Measurements from ENCODE around the gene OXCT2.
"Not testable (repeated sequence)": the region's sequence is repeated elsewhere in the genome, so short reads cannot be mapped to it uniquely, and the experiment has no call there.

OXCT2 gene

DNA sequence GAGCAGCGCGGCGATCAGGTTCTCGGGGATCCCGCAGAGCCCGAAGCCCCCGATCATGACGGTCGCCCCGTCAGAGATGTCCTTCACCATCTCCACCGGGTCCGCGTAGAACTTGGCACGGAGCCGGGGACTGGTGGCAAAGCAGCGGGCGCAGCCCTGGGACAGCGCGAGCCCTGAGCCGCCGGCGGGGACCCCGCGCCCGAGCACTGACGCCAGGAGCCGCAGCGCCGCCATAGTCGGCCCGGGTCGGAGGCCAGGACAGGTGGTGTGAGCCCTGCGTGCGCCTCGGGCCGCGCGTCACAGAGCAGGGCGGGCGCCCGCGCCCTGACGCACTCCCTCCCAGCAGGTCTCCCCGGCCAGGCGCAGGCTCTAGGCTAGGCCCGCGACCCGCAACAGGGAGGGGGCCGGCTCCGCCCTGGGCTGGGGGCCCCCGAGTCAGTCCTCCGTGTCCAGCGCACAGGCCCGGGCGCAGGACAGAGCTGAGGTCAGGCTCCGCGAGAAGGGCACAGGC lies at the start of gene OXCT2:
TSS of gene OXCT2 (minus strand) at position 327 of the 511 bp plus-strand sequence. CDS start at position 234, 93 bp downstream.
- not testable (repeated sequence) for H2AFZ ChIP-seq (ENCODE audit: low read depth, low read length); H3K9ac ChIP-seq (ENCODE audit: low read length); H3K9me3 ChIP-seq (ENCODE audit: insufficient read depth, low read length); H3K36me3 ChIP-seq (replicated peaks; ENCODE audit: low read depth, low read length); H3K27me3 ChIP-seq (ENCODE audit: low read depth, low read length); H3K4me2 ChIP-seq (ENCODE audit: low read length); H3K4me1 ChIP-seq (ENCODE audit: low read length); H3K79me2 ChIP-seq (ENCODE audit: low read length); H4K20me1 ChIP-seq (ENCODE audit: insufficient read depth, low read length); H3K27ac ChIP-seq (ENCODE audit: low read length); H3K4me3 ChIP-seq (ENCODE audit: low read length)

GRCh38 chr1:39819091-39819812 lies 48.1 kb upstream of the OXCT2 start:
- Histone ChIP-seq H3K27me3 (ENCODE audit: low read depth, low read length) (no peaks in the 10 kb centered on the region), H3K9ac (ENCODE audit: low read length) (no peak overlapping the region), H3K36me3 (replicated peaks; ENCODE audit: low read depth, low read length) (no peaks in the 10 kb centered on the region), H3K4me3 (ENCODE audit: low read length) (no peak overlapping the region), H2AFZ (ENCODE audit: low read depth, low read length) (no peak overlapping the region), H4K20me1 (ENCODE audit: insufficient read depth, low read length) (no peaks in the 10 kb centered on the region), H3K4me2 (ENCODE audit: low read length) (no peak overlapping the region), H3K79me2 (ENCODE audit: low read length) (no peaks in the 10 kb centered on the region), H3K27ac (ENCODE audit: low read length) (no peak overlapping the region), H3K9me3 (ENCODE audit: insufficient read depth, low read length) (no peaks in the 10 kb centered on the region), H3K4me1 (ENCODE audit: low read length) (peaks cover 15% of the 10 kb centered on the region)
- TF ChIP-seq, protein P1, sequence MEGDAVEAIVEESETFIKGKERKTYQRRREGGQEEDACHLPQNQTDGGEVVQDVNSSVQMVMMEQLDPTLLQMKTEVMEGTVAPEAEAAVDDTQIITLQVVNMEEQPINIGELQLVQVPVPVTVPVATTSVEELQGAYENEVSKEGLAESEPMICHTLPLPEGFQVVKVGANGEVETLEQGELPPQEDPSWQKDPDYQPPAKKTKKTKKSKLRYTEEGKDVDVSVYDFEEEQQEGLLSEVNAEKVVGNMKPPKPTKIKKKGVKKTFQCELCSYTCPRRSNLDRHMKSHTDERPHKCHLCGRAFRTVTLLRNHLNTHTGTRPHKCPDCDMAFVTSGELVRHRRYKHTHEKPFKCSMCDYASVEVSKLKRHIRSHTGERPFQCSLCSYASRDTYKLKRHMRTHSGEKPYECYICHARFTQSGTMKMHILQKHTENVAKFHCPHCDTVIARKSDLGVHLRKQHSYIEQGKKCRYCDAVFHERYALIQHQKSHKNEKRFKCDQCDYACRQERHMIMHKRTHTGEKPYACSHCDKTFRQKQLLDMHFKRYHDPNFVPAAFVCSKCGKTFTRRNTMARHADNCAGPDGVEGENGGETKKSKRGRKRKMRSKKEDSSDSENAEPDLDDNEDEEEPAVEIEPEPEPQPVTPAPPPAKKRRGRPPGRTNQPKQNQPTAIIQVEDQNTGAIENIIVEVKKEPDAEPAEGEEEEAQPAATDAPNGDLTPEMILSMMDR (IDR thresholded peaks at IDR 0.05; ENCODE audit: low read depth, low read length): no peak
- TF ChIP-seq EZH2phosphoT487 (IDR thresholded peaks at IDR 0.05; ENCODE audit: low read depth): no peak

DNA sequence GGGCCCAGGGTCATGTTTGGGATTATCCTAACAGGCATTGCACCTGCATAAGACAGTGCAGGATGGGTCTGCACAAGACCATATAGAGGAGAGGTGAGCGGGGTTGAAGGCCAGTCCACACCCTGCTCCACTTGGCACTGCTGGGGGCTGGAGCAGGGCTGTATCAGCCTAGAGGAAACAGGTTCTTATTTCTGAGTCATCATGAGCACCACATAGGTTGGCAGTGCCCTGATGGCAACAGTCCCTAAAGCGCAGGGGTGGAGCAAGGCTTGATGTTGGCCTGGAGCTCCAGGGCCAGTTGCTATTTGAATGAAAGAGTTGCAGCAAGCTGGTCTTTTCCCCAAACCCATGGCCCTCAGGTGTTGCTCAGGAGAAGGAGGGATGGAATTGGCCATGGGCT lies 47.3 kb upstream of the OXCT2 start:
- no peaks in the 10 kb centered on the region for H3K9me3 ChIP-seq (ENCODE audit: insufficient read depth, low read length)
- H3K4me1 ChIP-seq (ENCODE audit: low read length): peaks cover 15% of the 10 kb centered on the region
- H2AFZ ChIP-seq (ENCODE audit: low read depth, low read length): no peak overlapping the region
- H4K20me1 ChIP-seq (ENCODE audit: insufficient read depth, low read length): no peaks in the 10 kb centered on the region
- no peak overlapping the region for H3K4me3 ChIP-seq (ENCODE audit: low read length)
- H3K79me2 ChIP-seq (ENCODE audit: low read length): no peaks in the 10 kb centered on the region
- H3K27me3 ChIP-seq (ENCODE audit: low read depth, low read length): no peaks in the 10 kb centered on the region
- no peak overlapping the region for H3K27ac ChIP-seq (ENCODE audit: low read length)
- no peak overlapping the region for H3K4me2 ChIP-seq (ENCODE audit: low read length)
- no peaks in the 10 kb centered on the region for H3K36me3 ChIP-seq (replicated peaks; ENCODE audit: low read depth, low read length)
- TF ChIP-seq EZH2phosphoT487 (IDR thresholded peaks at IDR 0.05; ENCODE audit: low read depth): no peak
- TF ChIP-seq, protein P1 (IDR thresholded peaks at IDR 0.05; ENCODE audit: low read depth, low read length): no peak
- no peak overlapping the region for H3K9ac ChIP-seq (ENCODE audit: low read length)

DNA sequence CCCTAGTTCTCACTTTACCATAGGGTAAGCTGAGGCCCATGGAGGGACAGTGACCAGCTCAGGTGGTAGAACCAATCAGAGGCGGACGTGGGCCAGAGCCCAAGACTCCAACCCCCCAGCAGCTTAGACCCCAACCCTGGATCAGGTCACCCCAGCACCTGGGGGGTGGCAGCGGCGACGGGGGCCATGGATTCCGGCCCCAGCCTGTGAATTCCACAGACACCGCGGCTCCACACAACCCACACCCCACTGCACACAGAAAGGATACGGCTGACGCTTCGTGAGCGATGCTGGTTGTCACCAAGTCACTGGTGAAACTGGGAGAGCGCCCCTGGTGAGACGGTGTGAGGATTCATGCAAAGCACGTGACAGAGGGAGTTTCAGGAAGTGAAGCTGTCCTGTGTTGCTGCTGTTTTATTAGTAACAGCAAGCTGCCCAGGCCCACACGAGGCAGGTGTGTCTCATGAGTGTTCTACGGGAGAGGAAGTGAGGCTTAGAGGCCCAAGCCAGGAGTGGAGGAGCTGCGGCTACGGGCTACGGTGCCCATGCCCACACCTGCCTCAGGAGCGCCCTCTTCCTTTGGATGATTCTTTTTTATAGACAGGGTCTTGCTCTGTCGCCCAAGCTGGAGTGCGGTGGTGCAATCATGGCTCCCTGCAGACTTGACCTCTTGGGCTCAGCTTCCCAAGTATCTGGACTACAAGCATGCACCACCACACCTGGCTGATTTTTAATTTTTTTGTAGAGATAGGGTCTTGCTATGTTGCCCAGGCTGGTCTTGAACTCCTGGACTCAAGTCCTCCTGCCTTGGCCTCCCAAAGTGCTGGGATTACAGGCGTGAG lies 46.2 kb upstream of the OXCT2 start:
- H3K27ac ChIP-seq (ENCODE audit: low read length): peak overlapping the region; percentile 69
- TF ChIP-seq, protein P1 (IDR thresholded peaks at IDR 0.05; ENCODE audit: low read depth, low read length): peak; percentile 36
- H3K9me3 ChIP-seq (ENCODE audit: insufficient read depth, low read length): not testable (repeated sequence)

More for the DNA sequence above, 46.2 kb upstream of the OXCT2 start:
- H4K20me1 ChIP-seq (ENCODE audit: insufficient read depth, low read length); H3K36me3 ChIP-seq (replicated peaks; ENCODE audit: low read depth, low read length); H3K79me2 ChIP-seq (ENCODE audit: low read length); H3K27me3 ChIP-seq (ENCODE audit: low read depth, low read length): not testable (repeated sequence)
- H3K4me1 ChIP-seq (ENCODE audit: low read length): peaks cover 15% of the 10 kb centered on the region
- peak overlapping the region; percentile 77; the same call in 1 of the 2 replicates for H2AFZ ChIP-seq (ENCODE audit: low read depth, low read length)
- peak overlapping the region; percentile 65 for H3K4me3 ChIP-seq (ENCODE audit: low read length)
- peak overlapping the region; percentile 58; the same call in 1 of the 2 replicates for H3K9ac ChIP-seq (ENCODE audit: low read length)
- peak overlapping the region; percentile 61 for H3K4me2 ChIP-seq (ENCODE audit: low read length)

Measured in OCI-LY3 (cell line).